ENCODE measurements around the gene ANKRD66. TPM values are rescaled to one million over a fixed set of nuclear protein-coding genes. Genes with fewer than 3 reads are reported as not detected.

ANKRD66 gene
- total RNA-seq: not detected
- polyA plus RNA-seq (ENCODE audit: insufficient read depth, low read depth, low replicate concordance): 0.83 TPM
- long read RNA-seq, donor 1: 0 reads
- long read RNA-seq, donor 2: 0 reads

- 88 to 90% methylated on average over 1 of the region's 1 CpG for WGBS, 2 donors
- no peak for TF ChIP-seq POLR2A (IDR thresholded peaks at IDR 0.05)
- DNase-seq: no peak
- Histone ChIP-seq H3K9me3 (no peaks in the 10 kb centered on the region), H3K27ac (no peak within 1 kb of the TSS), H3K27me3 (no peaks in the 10 kb centered on the region), H3K36me3 (ENCODE audit: low read depth, missing control alignments) (no peaks in the 10 kb centered on the region), H3K4me3 (no peak within 1 kb of the TSS), H3K4me1 (no peaks in the 10 kb centered on the region)
- intact Hi-C loops (cut with DNase I; ENCODE audit: low total_unique reads): no loop called here
Observed at GRCh38 chr6:46746696-46747095, at the start of gene ANKRD66. TSS of gene ANKRD66 (plus strand) at chr6:46746933. CDS start at chr6:46751949, 5,016 bp downstream.

DNA sequence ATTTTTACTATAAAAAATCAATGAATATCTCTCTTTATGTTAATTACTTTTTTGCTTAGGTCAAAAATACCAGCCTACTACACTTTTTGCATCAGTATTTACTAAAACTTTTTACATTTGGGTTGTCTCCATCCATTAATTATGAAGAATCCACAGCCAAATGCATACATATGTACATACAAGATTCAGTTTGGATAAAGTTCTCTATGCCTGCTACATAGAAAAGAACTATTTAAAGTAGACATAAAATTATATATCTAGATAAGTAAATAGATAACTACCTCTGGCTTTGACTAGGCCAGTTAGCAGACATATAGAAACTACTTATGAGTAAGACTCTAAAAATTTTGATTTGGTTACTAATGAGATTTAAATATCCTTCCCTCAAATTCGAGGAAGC, 46.8 kb upstream of the ANKRD66 start:
- Histone ChIP-seq H3K36me3 (ENCODE audit: low read depth, missing control alignments) (no peaks in the 10 kb centered on the region), H3K27ac (no peak overlapping the region), H3K4me3 (no peak overlapping the region), H3K4me1 (no peaks in the 10 kb centered on the region), H3K27me3 (no peaks in the 10 kb centered on the region), H3K9me3 (no peaks in the 10 kb centered on the region)
- intact Hi-C loops (cut with DNase I; ENCODE audit: low total_unique reads): no loop called here
- TF ChIP-seq POLR2A (IDR thresholded peaks at IDR 0.05): no peak
- TF ChIP-seq, protein P1, sequence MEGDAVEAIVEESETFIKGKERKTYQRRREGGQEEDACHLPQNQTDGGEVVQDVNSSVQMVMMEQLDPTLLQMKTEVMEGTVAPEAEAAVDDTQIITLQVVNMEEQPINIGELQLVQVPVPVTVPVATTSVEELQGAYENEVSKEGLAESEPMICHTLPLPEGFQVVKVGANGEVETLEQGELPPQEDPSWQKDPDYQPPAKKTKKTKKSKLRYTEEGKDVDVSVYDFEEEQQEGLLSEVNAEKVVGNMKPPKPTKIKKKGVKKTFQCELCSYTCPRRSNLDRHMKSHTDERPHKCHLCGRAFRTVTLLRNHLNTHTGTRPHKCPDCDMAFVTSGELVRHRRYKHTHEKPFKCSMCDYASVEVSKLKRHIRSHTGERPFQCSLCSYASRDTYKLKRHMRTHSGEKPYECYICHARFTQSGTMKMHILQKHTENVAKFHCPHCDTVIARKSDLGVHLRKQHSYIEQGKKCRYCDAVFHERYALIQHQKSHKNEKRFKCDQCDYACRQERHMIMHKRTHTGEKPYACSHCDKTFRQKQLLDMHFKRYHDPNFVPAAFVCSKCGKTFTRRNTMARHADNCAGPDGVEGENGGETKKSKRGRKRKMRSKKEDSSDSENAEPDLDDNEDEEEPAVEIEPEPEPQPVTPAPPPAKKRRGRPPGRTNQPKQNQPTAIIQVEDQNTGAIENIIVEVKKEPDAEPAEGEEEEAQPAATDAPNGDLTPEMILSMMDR (IDR thresholded peaks at IDR 0.05): no peak
- no peak for DNase-seq
- WGBS, 2 donors: 89% methylated on average over 1 of the region's 1 CpG

DNA sequence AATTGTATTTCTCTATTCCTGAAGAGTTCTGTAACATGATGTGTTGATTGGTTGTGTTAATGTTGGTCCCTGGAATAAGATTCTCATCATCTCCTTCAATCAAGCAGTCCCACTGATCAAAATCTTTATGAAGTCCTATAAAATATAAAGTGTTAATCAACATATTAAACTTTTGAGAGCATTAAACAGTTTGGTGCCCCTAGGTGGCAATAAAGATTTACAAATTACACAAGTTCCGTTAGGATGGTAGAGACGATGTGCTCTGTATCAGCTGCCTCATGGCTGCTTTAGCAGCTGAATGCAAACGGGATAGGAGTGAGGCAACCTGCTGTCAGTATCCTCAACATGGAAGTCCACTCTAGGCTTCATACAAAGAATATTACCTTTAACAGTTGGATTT, 42.2 kb upstream of the ANKRD66 start:
- Histone ChIP-seq H3K27ac (no peak overlapping the region), H3K4me3 (no peak overlapping the region), H3K4me1 (no peaks in the 10 kb centered on the region), H3K9me3 (no peaks in the 10 kb centered on the region), H3K27me3 (no peaks in the 10 kb centered on the region), H3K36me3 (ENCODE audit: low read depth, missing control alignments) (no peaks in the 10 kb centered on the region)
- 10 to 50% methylated on average over 3 of the region's 3 CpGs for WGBS, 2 donors
- DNase-seq: peak; percentile 23
- intact Hi-C loops (cut with DNase I; ENCODE audit: low total_unique reads): no loop called here
- TF ChIP-seq, protein P1 (IDR thresholded peaks at IDR 0.05): no peak
- TF ChIP-seq POLR2A (IDR thresholded peaks at IDR 0.05): no peak

- WGBS, 2 donors: 83 to 90% methylated on average over 2 of the region's 2 CpGs
- intact Hi-C loops (cut with DNase I; ENCODE audit: low total_unique reads): no loop called here
- no peak for DNase-seq
- H3K9me3 ChIP-seq: no peaks in the 10 kb centered on the region
- H3K4me1 ChIP-seq: no peaks in the 10 kb centered on the region
- no peaks in the 10 kb centered on the region for H3K36me3 ChIP-seq (ENCODE audit: low read depth, missing control alignments)
- no peak for TF ChIP-seq POLR2A (IDR thresholded peaks at IDR 0.05)
- TF ChIP-seq, protein P1 (IDR thresholded peaks at IDR 0.05): no peak
- H3K27me3 ChIP-seq: no peaks in the 10 kb centered on the region
- H3K27ac ChIP-seq: no peak overlapping the region
- H3K4me3 ChIP-seq: no peak overlapping the region
Observed at GRCh38 chr6:46706464-46706863, 40.3 kb upstream of the ANKRD66 start.

- Histone ChIP-seq H3K27ac (no peak overlapping the region), H3K27me3 (no peaks in the 10 kb centered on the region), H3K4me3 (no peak overlapping the region), H3K9me3 (no peaks in the 10 kb centered on the region), H3K36me3 (ENCODE audit: low read depth, missing control alignments) (no peaks in the 10 kb centered on the region), H3K4me1 (no peaks in the 10 kb centered on the region)
- 97 to 100% methylated on average over 1 of the region's 1 CpG for WGBS, 2 donors
- no peak for TF ChIP-seq POLR2A (IDR thresholded peaks at IDR 0.05)
- TF ChIP-seq, protein P1 (IDR thresholded peaks at IDR 0.05): no peak
- DNase-seq: no peak
- intact Hi-C loops (cut with DNase I; ENCODE audit: low total_unique reads): no loop called here
Observed at GRCh38 chr6:46711491-46711890, 35.2 kb upstream of the ANKRD66 start.

All from testis (tissue), 5 donors.